ENCODE results near the gene ARL6IP5.

Gene ARL6IP5

DNA sequence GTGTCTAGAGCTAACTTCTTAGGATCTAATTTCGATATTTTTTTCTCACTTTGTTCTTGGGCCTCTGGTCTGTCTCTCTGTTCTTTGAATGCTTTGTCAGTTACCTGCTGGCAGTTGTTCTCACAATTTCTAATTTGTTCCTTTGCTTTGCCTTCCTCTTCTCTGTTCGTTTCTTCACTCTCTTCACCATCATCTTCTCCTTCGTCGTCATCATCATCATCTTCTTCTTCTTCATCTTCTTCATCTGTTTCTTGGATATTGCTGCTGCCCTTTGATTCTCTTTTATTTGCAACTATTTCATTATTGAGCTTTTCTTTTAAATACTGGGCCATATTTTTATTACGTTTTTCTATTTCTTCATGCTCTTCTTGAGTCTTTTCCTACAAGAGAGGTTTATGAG, 34.9 kb downstream of the ARL6IP5 start:
- DNase-seq = no peak

DNA sequence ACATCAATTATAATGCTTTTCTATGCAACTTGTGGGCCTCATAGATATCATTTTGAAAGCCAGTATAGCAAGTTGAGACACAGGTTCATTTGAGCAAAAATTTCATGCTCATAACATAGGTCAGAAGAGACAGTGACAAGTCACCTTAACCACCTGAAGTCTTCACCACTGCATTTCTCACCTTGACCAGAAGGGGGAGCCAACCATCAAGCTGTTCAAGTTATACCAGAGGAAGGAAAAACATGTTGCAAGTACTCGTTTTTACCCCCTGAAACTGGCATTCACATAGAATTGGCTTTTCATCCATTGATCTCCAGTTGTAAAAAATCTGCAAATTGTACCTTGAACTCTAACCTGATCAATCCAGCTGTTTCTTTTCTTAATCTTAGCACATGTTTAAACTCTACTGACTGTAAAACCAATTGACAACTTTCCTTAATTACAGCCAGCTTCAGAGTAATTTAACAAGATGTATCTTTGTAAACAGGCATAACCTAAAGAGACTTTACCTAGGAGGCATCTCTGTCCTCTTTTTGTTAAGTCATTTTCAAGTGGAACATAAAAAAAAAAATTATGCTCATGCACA, 36.2 kb downstream of the ARL6IP5 start:
- DNase-seq = peak; percentile 11 to 66

- no peak for DNase-seq
These were observed 36.8 kb downstream of the ARL6IP5 start for GRCh38 chr3:69121513-69121912.

- DNase-seq = no peak
These were observed 37.2 kb downstream of the ARL6IP5 start for GRCh38 chr3:69121950-69122349.

DNA sequence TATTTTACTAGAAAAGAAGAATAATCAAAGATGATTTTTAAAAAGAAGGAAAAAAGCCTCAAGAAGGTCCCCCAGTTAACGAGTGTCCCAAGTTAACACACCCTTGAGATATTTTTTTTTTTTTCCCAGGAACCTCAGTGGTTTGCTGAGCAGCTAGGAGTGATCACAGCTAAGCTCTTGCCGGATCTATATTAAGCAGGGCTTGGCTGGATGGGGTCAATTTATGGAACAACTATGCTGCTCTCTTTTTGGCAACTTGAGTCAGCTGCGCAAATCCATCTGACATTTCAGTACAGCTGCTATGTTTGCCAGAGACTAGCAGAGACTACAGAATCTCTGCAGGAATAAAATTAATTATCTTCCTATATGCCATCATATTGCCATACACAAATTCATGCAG, 37.7 kb downstream of the ARL6IP5 start, which contains the start of gene LMOD3:
Gene LMOD3 (minus strand): TSS at position 193 of the 400 bp plus-strand sequence. CDS start 209 bp downstream, outside the sequence.
- DNase-seq = no peak

GRCh38 chr3:69126216-69126615, 41.5 kb downstream of the ARL6IP5 start:
- DNase-seq = no peak

DNA sequence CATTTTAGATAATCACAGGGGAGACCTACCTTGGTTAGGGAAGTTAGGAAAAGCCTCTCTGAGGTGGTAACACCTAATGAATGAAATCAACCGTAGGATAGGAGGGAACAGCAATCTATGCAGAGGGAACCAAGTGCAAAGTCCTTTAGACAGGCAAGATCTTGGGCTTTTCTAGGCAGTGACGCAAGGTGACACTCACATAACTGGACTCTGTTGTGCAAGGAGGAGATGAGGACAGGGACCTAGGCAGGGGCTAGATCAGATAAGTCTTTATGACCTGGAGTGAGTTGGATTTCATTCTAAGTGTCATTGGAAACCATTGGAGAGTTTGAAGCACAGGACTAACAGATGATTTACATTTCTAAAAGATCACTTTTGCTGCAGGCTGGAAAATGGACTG, 42.3 kb downstream of the ARL6IP5 start:
- DNase-seq = no peak

- DNase-seq = no peak
These were observed 43.8 kb downstream of the ARL6IP5 start for GRCh38 chr3:69128509-69128908.

DNA sequence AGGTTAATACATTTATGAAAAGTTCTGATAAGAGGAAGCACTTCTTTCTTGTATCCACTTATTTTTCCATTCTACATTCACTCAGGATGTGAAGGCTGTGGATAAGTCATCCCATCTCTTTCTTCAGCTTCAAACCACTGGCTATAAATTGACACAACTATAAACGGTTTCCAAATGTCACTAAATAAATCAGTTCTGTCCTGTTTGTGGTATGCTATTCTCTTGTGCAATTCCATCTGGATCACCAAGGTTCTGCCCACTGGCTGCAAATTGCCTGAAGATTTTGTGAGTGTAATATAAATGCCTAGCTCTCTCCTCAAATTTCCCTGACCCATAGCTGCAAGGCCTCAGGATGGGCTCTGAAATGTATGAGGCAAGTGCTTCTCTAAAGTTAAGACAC, 44.8 kb downstream of the ARL6IP5 start:
- DNase-seq = no peak

GRCh38 chr3:69130689-69131088, 46.0 kb downstream of the ARL6IP5 start:
- DNase-seq = no peak

- no peak for DNase-seq
These were observed 52.3 kb downstream of the ARL6IP5 start for GRCh38 chr3:69137005-69137404.

- no peak for DNase-seq
These were observed 52.7 kb downstream of the ARL6IP5 start for GRCh38 chr3:69137412-69137811.

DNA sequence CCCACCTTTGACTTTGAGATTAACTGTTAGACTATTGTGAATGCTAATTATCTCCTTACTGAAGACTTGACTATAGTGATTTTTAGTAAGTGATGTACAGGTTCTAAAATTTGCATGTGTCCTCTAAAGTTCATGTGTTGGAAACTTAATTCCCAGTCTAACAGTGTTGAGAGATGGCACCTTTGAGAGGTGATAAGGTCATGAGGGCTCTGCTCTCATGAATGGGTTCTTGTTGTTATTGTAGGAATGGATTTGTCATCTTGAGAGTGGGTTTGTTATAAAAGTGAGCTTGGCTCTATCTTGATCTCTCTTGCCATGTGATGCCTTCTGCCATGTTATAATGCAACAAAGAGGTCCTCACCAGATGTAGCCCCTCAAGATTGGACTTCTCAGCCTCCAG, 56.6 kb downstream of the ARL6IP5 start:
- DNase-seq = no peak

- no peak for DNase-seq
These were observed 57.4 kb downstream of the ARL6IP5 start for GRCh38 chr3:69142090-69142489.

- no peak for DNase-seq
These were observed 58.2 kb downstream of the ARL6IP5 start for GRCh38 chr3:69142797-69143454.

DNA sequence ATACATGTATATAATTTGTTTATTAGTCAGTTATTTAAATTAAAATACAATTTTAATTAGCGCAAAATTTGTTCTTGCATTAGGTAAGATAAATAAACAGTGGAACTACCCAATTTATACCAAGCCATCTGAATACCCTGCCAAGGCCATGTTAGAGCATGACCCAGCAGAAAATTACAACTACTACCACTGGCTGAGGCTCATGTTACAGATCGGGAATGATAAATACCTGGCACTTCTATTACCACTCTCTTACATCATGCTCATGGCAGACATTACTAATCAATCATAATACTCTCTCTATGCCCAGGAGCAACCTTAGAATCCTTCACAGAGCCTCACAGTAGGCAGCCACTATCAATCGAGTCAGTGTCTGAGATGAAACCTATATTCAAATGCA, 58.9 kb downstream of the ARL6IP5 start:
- peak in 1 of 2 experiments; percentile 66 for DNase-seq

DNA sequence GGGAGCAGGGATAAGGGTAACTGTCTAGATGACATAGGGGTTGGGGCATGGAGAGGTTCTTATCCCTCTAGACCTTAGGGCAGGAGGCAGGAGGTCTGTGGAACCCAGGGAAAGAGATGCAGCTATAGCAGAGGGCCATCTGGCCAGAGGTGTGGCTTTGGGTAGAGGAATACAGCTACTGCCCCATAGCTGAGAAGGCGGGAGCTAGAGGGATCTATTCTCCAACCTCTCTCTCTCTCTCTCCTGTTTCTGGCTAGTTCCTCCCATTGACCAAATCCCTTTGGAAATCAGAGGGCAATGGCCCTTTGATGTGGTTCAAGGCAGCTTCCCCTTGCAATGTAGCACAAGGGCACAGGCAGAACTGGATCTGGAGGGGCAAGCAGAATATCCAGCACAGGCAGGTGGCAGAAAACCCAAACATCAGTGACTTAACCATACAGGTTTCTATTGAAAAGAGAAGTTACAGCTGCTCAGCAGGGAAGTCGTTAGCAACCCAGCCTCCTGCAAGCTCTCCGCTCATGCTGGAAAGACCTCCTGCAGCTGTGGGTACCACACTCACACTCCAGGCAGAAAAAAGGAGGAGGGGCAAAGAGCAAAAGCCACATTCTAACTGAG, 60.0 kb downstream of the ARL6IP5 start:
- peak in 1 of 2 experiments; percentile 10 for DNase-seq

- DNase-seq = no peak
These were observed 61.0 kb downstream of the ARL6IP5 start for GRCh38 chr3:69145688-69146087.

GRCh38 chr3:69149586-69149985, 64.8 kb downstream of the ARL6IP5 start:
- no peak for DNase-seq
